ENCODE results near the gene RNF144A.

Gene RNF144A

GRCh38 chr2:7026742-7027141, 109.5 kb downstream of the RNF144A start:
- DNase-seq (ENCODE audit: low spot score): no peak
- in situ Hi-C loops (cut with MboI; ENCODE audit: low sequenced_read_pairs, unreplicated experiment): no loop called here
- TF ChIP-seq CTCF (IDR thresholded peaks at IDR 0.05; ENCODE audit: borderline replicate concordance, control extremely low read depth, extremely low read depth, insufficient read depth, missing control alignments): no peak

GRCh38 chr2:7027411-7027810, 110.2 kb downstream of the RNF144A start:
- DNase-seq (ENCODE audit: low spot score): no peak
- no peak for TF ChIP-seq CTCF (IDR thresholded peaks at IDR 0.05; ENCODE audit: borderline replicate concordance, control extremely low read depth, extremely low read depth, insufficient read depth, missing control alignments)
- in situ Hi-C loops (cut with MboI; ENCODE audit: low sequenced_read_pairs, unreplicated experiment): no loop called here

GRCh38 chr2:7027956-7028655, 110.9 kb downstream of the RNF144A start:
- in situ Hi-C loops (cut with MboI; ENCODE audit: low sequenced_read_pairs, unreplicated experiment): no loop called here
- DNase-seq (ENCODE audit: low spot score): no peak
- TF ChIP-seq CTCF (IDR thresholded peaks at IDR 0.05; ENCODE audit: borderline replicate concordance, control extremely low read depth, extremely low read depth, insufficient read depth, missing control alignments): no peak

GRCh38 chr2:7028846-7029245, 111.6 kb downstream of the RNF144A start:
- no peak for TF ChIP-seq CTCF (IDR thresholded peaks at IDR 0.05; ENCODE audit: borderline replicate concordance, control extremely low read depth, extremely low read depth, insufficient read depth, missing control alignments)
- in situ Hi-C loops (cut with MboI; ENCODE audit: low sequenced_read_pairs, unreplicated experiment): no loop called here
- DNase-seq (ENCODE audit: low spot score): no peak

GRCh38 chr2:7029291-7030059, 112.3 kb downstream of the RNF144A start:
- in situ Hi-C loops (cut with MboI; ENCODE audit: low sequenced_read_pairs, unreplicated experiment): no loop called here
- no peak for DNase-seq (ENCODE audit: low spot score)
- TF ChIP-seq CTCF (IDR thresholded peaks at IDR 0.05; ENCODE audit: borderline replicate concordance, control extremely low read depth, extremely low read depth, insufficient read depth, missing control alignments): peak; percentile 19

- in situ Hi-C loops (cut with MboI; ENCODE audit: low sequenced_read_pairs, unreplicated experiment): no loop called here
- no peak for TF ChIP-seq CTCF (IDR thresholded peaks at IDR 0.05; ENCODE audit: borderline replicate concordance, control extremely low read depth, extremely low read depth, insufficient read depth, missing control alignments)
- DNase-seq (ENCODE audit: low spot score): no peak
These were observed 113.6 kb downstream of the RNF144A start for GRCh38 chr2:7030810-7031209.

Data from GM13976 (cell line).